Measurements from ENCODE around the gene GPR162.

Gene GPR162, protein sequence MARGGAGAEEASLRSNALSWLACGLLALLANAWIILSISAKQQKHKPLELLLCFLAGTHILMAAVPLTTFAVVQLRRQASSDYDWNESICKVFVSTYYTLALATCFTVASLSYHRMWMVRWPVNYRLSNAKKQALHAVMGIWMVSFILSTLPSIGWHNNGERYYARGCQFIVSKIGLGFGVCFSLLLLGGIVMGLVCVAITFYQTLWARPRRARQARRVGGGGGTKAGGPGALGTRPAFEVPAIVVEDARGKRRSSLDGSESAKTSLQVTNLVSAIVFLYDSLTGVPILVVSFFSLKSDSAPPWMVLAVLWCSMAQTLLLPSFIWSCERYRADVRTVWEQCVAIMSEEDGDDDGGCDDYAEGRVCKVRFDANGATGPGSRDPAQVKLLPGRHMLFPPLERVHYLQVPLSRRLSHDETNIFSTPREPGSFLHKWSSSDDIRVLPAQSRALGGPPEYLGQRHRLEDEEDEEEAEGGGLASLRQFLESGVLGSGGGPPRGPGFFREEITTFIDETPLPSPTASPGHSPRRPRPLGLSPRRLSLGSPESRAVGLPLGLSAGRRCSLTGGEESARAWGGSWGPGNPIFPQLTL

DNA sequence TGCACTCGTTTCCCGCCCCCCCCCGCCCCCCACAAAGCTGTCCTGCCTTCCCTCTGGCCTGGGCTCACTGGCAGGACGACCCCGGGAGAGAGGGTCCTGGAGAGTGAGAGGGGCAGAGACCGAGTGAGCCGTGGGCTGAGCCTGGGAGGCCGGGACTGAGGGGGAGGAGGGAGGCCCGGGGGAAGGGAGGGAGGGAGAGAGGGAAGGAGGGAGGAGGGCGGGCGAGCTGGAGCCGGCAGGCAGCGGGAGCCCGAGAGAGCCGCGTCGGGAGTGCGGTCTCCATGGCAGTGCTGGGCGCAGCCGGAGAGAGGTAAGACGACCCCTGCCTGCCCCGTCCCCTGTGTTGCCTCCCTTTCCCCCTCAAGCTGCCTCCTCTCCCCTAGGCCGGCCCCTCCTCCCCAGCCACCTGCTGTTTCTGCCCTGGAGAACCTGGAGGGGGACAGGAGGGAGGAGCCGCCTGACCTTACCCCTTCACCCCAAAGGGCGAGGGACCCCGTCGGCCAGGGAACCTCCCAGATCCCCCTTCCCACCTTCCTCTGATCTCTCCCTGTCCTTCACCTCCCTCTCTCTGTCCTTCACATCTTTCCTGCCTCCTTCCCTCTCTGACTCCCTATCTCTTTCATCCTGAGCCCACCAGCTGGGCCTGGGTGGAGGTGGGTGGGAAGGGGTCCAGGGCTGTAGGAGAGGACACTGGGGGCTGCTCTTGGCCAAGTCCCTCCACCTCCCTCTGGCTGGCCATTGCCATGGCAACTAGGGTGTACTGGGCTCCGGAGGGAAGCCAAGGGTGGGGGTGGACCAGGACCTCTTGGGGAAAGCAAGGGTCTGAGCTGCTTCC is at the start of gene GPR162:
Gene GPR162 (plus strand): TSS at position 231 of the 835 bp plus-strand sequence. CDS start 2,078 bp downstream, outside the sequence.
- no peak for DNase-seq (ENCODE audit: low read depth)
- TF ChIP-seq, protein P1, sequence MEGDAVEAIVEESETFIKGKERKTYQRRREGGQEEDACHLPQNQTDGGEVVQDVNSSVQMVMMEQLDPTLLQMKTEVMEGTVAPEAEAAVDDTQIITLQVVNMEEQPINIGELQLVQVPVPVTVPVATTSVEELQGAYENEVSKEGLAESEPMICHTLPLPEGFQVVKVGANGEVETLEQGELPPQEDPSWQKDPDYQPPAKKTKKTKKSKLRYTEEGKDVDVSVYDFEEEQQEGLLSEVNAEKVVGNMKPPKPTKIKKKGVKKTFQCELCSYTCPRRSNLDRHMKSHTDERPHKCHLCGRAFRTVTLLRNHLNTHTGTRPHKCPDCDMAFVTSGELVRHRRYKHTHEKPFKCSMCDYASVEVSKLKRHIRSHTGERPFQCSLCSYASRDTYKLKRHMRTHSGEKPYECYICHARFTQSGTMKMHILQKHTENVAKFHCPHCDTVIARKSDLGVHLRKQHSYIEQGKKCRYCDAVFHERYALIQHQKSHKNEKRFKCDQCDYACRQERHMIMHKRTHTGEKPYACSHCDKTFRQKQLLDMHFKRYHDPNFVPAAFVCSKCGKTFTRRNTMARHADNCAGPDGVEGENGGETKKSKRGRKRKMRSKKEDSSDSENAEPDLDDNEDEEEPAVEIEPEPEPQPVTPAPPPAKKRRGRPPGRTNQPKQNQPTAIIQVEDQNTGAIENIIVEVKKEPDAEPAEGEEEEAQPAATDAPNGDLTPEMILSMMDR (conservative IDR thresholded peaks at IDR 0.05; ENCODE audit: control insufficient read depth, insufficient read depth, low read depth, low read length): no peak
- peak within 1 kb of the TSS; percentile 41 for H3K4me3 ChIP-seq (ENCODE audit: control insufficient read depth, low read depth, low read length)

DNA sequence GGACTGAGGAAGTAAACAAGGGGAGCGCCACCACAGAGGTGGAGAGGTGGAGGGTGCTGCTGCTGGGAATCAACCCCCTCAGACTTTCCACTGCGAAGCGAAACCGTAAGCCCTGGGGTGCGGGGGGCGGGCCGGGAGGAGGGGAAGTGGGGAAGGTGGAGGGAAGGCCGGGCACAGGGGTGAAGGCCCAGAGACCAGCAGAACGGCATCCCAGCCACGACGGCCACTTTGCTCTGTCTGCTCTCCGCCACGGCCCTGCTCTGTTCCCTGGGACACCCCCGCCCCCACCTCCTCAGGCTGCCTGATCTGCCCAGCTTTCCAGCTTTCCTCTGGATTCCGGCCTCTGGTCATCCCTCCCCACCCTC is 49.3 kb upstream of the GPR162 start, which contains the start of gene LAG3:
Gene LAG3 (plus strand): TSS at position 190 of the 365 bp plus-strand sequence. CDS start 333 bp downstream, outside the sequence.
- DNase-seq (ENCODE audit: low read depth): no peak
- H3K4me3 ChIP-seq (ENCODE audit: control insufficient read depth, low read depth, low read length): no peak within 1 kb of the TSS
- TF ChIP-seq, protein P1 (conservative IDR thresholded peaks at IDR 0.05; ENCODE audit: control insufficient read depth, insufficient read depth, low read depth, low read length): no peak

DNA sequence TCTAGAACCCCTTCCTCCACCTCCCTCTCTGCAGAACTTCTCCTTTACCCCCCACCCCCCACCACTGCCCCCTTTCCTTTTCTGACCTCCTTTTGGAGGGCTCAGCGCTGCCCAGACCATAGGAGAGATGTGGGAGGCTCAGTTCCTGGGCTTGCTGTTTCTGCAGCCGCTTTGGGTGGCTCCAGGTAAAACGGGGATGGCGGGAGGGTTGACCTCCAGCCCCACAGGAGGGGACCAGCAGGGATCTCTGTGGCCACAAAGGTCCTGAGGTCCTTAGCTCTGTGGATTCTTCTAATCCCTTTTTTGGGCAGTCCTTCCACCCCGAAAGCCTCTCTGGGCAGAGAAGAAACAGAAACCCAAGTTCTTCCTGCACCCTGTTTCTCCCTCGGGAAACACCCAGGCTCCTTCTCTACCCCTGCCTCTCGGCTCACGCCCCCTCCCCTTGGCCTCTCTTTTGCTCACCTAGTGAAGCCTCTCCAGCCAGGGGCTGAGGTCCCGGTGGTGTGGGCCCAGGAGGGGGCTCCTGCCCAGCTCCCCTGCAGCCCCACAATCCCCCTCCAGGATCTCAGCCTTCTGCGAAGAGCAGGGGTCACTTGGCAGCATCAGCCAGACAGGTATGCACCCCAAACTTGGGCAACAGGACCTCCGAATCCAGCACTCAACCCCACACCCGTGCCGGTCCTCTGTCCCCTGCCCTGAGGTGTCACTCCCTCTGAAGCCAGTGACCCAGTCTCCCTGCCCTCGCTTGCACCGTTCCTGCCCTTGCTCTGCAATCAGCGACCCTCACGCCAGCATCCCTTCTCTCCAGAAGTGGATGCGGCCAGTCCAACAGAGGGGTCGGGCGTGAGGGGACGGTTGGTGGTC is 48.7 kb upstream of the GPR162 start:
- TF ChIP-seq, protein P1 (conservative IDR thresholded peaks at IDR 0.05; ENCODE audit: control insufficient read depth, insufficient read depth, low read depth, low read length): no peak
- DNase-seq (ENCODE audit: low read depth): no peak
- no peak overlapping the region for H3K4me3 ChIP-seq (ENCODE audit: control insufficient read depth, low read depth, low read length)

DNA sequence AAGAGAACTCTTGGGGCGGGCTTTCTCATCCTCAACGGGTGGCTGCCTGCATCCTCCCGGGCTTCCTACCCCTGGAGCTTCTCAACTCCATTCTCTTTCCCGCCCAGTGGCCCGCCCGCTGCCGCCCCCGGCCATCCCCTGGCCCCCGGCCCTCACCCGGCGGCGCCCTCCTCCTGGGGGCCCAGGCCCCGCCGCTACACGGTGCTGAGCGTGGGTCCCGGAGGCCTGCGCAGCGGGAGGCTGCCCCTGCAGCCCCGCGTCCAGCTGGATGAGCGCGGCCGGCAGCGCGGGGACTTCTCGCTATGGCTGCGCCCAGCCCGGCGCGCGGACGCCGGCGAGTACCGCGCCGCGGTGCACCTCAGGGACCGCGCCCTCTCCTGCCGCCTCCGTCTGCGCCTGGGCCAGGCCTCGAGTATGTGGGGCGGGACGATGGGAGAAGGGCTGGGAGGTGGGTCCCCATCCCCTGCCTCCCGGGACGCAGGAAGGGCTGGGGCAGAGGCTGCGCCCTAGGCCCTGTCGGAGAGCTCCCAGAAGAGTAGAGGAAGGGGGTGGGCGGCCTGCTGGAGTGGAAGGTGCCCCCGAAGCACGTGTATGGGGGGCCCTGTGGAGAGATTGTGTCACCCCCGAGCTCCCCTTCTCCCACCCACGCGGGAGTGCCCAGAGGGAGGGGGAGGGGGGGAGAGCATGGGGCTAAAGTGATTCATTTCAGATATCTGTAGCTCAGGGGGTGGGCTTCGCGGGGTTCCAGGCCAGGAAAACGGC is 47.9 kb upstream of the GPR162 start:
- no peak for DNase-seq (ENCODE audit: low read depth)
- TF ChIP-seq, protein P1 (conservative IDR thresholded peaks at IDR 0.05; ENCODE audit: control insufficient read depth, insufficient read depth, low read depth, low read length): no peak
- H3K4me3 ChIP-seq (ENCODE audit: control insufficient read depth, low read depth, low read length): no peak overlapping the region

DNA sequence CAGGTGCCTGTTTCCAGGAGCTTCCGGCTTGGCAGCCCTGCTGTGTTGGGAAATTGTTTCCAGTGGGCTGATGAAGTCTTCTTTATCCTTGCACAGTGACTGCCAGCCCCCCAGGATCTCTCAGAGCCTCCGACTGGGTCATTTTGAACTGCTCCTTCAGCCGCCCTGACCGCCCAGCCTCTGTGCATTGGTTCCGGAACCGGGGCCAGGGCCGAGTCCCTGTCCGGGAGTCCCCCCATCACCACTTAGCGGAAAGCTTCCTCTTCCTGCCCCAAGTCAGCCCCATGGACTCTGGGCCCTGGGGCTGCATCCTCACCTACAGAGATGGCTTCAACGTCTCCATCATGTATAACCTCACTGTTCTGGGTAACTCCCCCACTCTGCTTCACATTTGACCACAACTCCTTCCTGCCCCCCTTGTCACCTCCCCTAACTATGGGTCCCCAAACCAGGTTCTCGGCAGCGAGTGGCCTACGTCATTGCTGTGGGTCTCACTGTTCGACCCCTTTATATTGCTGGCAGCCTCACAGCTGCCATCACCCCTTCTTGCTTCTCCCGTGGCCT is 47.0 kb upstream of the GPR162 start:
- TF ChIP-seq, protein P1 (conservative IDR thresholded peaks at IDR 0.05; ENCODE audit: control insufficient read depth, insufficient read depth, low read depth, low read length): no peak
- no peak for DNase-seq (ENCODE audit: low read depth)
- no peak overlapping the region for H3K4me3 ChIP-seq (ENCODE audit: control insufficient read depth, low read depth, low read length)

Measured in fibroblast of mammary gland (primary cell).